CD4-positive, alpha-beta memory T cell (primary cell): ENCODE measurements around the gene ZNF148. TPM values are rescaled to one million over a fixed set of nuclear protein-coding genes. Genes with fewer than 3 reads are reported as not detected.

Experiments used
- CTCF ChIA-PET: fragments of 350-600 bp; sonication (Branson Sonifier 250); formaldehyde crosslinking; loops from one replicate; lab custom pipeline; 2021; ENCODE audit warnings: inconsistent platforms; ENCODE audit not compliant: partially characterized antibody; lab: Charles Lee
- POLR2A ChIA-PET: fragments of 350-600 bp; sonication (Branson Sonifier 250); formaldehyde crosslinking; loops from one replicate; lab custom pipeline; 2021; ENCODE audit not compliant: partially characterized antibody; lab: Charles Lee
- DNase-seq, 5 donors: peaks; one replicate each; pipeline versions ENCODE4 v3.0.0 to v3.0.0-alpha.2; 2020 to 2022; ENCODE audit warnings: mixed read lengths in 1 of 5
- H3K27ac ChIP-seq: one replicate; pipeline ENCODE4 v1.7.0; 2013; ENCODE audit warnings: low read depth, low read length
- H3K27me3 ChIP-seq: 2 replicates; pipeline ENCODE4 v1.7.0; 2013; ENCODE audit warnings: mild to moderate bottlenecking, low read length, moderate library complexity; ENCODE audit not compliant: insufficient read depth
- H3K36me3 ChIP-seq: 2 replicates; pipeline ENCODE4 v1.7.0; 2013; ENCODE audit warnings: mild to moderate bottlenecking, low read length, moderate library complexity; ENCODE audit not compliant: insufficient read depth
- H3K4me1 ChIP-seq: 2 replicates; pipeline ENCODE4 v1.7.0; 2013; ENCODE audit warnings: mild to moderate bottlenecking, low read length, moderate library complexity; ENCODE audit not compliant: insufficient read depth
- H3K4me3 ChIP-seq, 2 donors: one replicate each; pipeline ENCODE4 v1.7.0; 2013; ENCODE audit warnings: low read length in 2 of 2, mild to moderate bottlenecking in 1 of 2
- H3K9me3 ChIP-seq, 2 donors: one replicate each; pipeline ENCODE4 v1.7.0; 2013; ENCODE audit warnings: low read length in 2 of 2, control low read depth in 1 of 2; ENCODE audit not compliant: control insufficient read depth in 1 of 2
- H3K27ac Mint-ChIP-seq, 7 donors: one replicate each; pipeline ENCODE4 v1.8.0; 2020 to 2021; ENCODE audit warnings: mixed read lengths in 7 of 7, mild to moderate bottlenecking in 6 of 7, inconsistent platforms in 3 of 7, moderate library complexity in 3 of 7
- H3K27me3 Mint-ChIP-seq, 2 donors: one replicate each; pipeline ENCODE4 v1.8.0; 2020 to 2021; ENCODE audit warnings: mixed read lengths in 2 of 2
- H3K36me3 Mint-ChIP-seq, 2 donors: one replicate each; pipeline ENCODE4 v1.8.0; 2020 to 2021; ENCODE audit warnings: mixed read lengths in 2 of 2, inconsistent platforms in 1 of 2, mild to moderate bottlenecking in 1 of 2
- H3K4me1 Mint-ChIP-seq, 4 donors: one replicate each; pipeline ENCODE4 v1.8.0; 2020 to 2021; ENCODE audit warnings: mixed read lengths in 4 of 4, mild to moderate bottlenecking in 1 of 4
- H3K4me3 Mint-ChIP-seq, 8 donors: one replicate each; pipeline ENCODE4 v1.8.0; 2020 to 2021; ENCODE audit warnings: mixed read lengths in 8 of 8, mild to moderate bottlenecking in 7 of 8, moderate library complexity in 6 of 8, inconsistent platforms in 3 of 8
- H3K9me3 Mint-ChIP-seq, 8 donors: one replicate each; pipeline ENCODE4 v1.8.0; 2020 to 2021; ENCODE audit warnings: mixed read lengths in 8 of 8, mild to moderate bottlenecking in 5 of 8, inconsistent platforms in 3 of 8, moderate library complexity in 1 of 8
- intact Hi-C: fragments of 100-400 bp; cut with micrococcal nuclease; formaldehyde crosslinking; loops from one replicate; pipeline ENCODE4 v1.15.1; 2023
- polyA plus RNA-seq, 2 donors: library from polyadenylated mRNA; unstranded; fragments of 300-500 nt; fragmentation: Illumina TruSeq; gene quantifications; one replicate each; pipeline ENCODE4 v1.2.3, GENCODE V29; 2021
- total RNA-seq, 2 experiments: library from RNA; stranded (reverse); gene quantifications; one replicate each; pipeline ENCODE4 v1.2.3, GENCODE V29; 2021

ZNF148 gene
- total and polyA plus RNA-seq, 4 experiments from 2014 or later, result 60.6 to 74.7 (median 64.0) TPM

DNA sequence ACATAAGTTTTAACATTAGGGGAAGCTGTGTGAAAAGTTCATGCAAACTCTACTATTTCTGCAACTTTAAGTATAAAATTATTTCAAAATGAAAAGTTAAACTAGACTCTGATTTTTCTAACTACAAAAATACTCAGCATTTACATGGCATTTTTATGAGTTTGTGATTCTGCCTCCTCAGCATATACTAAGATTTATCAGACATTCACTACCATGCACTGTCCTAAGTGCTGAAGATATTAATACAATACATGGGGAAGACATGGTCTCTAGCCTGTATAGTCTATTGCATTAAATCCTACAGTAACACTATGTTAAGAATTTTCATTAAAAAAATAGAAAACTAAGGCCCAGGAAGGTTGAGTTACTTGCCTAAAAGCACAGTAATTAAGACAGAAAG, 80.7 kb downstream of the ZNF148 start:
- Mint-ChIP-seq H3K27ac (no peak overlapping the region), H3K36me3 (peaks cover 17 to 19% of the 10 kb centered on the region in 2 donors), H3K27me3 (no peaks in the 10 kb centered on the region), H3K4me1 (peaks cover 26 to 54% (median 39%) of the 10 kb centered on the region in 4 donors), H3K9me3 (no peaks in the 10 kb centered on the region), H3K4me3 (no peak overlapping the region)
- H3K4me3 ChIP-seq, result no peak overlapping the region
- no peaks in the 10 kb centered on the region for H3K27me3 ChIP-seq
- H3K4me1 ChIP-seq, result no peaks in the 10 kb centered on the region
- H3K27ac ChIP-seq, result no peak overlapping the region
- no peaks in the 10 kb centered on the region for H3K9me3 ChIP-seq
- POLR2A ChIA-PET, result no interaction called here
- no peak for DNase-seq
- CTCF ChIA-PET, result no interaction called here
- no peaks in the 10 kb centered on the region for H3K36me3 ChIP-seq
- intact Hi-C loops, result no loop called here

GRCh38 chr3:125292015-125292414, 83.1 kb downstream of the ZNF148 start:
- no peaks in the 10 kb centered on the region for H3K27me3 Mint-ChIP-seq
- POLR2A ChIA-PET, result no interaction called here
- H3K4me1 ChIP-seq, result no peaks in the 10 kb centered on the region
- peaks cover 24 to 53% (median 36%) of the 10 kb centered on the region in 4 donors for H3K4me1 Mint-ChIP-seq
- intact Hi-C loops, result no loop called here
- H3K27ac ChIP-seq, result no peak overlapping the region
- peaks cover 23 to 33% of the 10 kb centered on the region in 2 donors for H3K36me3 Mint-ChIP-seq
- H3K4me3 Mint-ChIP-seq, result no peak overlapping the region
- no peaks in the 10 kb centered on the region for H3K9me3 Mint-ChIP-seq
- no peaks in the 10 kb centered on the region for H3K27me3 ChIP-seq
- CTCF ChIA-PET, result no interaction called here
- H3K4me3 ChIP-seq, result no peak overlapping the region
- H3K27ac Mint-ChIP-seq, result no peak overlapping the region
- H3K36me3 ChIP-seq, result peaks cover 9% of the 10 kb centered on the region
- no peak for DNase-seq
- no peaks in the 10 kb centered on the region for H3K9me3 ChIP-seq

- H3K4me3 Mint-ChIP-seq, result no peak overlapping the region
- ChIA-PET CTCF (no interaction called here), POLR2A (interaction anchor here (1.0 kb wide), 1 partner anchor 17 kb away, joined by 3 read pairs; no protein-coding TSS in a partner anchor)
- Histone ChIP-seq H3K4me1 (no peaks in the 10 kb centered on the region), H3K27me3 (no peaks in the 10 kb centered on the region), H3K4me3 (no peak overlapping the region), H3K27ac (no peak overlapping the region), H3K9me3 (no peaks in the 10 kb centered on the region), H3K36me3 (peaks cover 9% of the 10 kb centered on the region)
- peaks cover 23 to 37% of the 10 kb centered on the region in 2 donors for H3K36me3 Mint-ChIP-seq
- H3K9me3 Mint-ChIP-seq, result no peaks in the 10 kb centered on the region
- intact Hi-C loops, result no loop called here
- H3K27ac Mint-ChIP-seq, result peak overlapping the region in 1 of 7 donors; percentile 43
- DNase-seq, result no peak
- H3K27me3 Mint-ChIP-seq, result no peaks in the 10 kb centered on the region
- H3K4me1 Mint-ChIP-seq, result peaks cover 26 to 57% (median 38%) of the 10 kb centered on the region in 4 donors
Observed at GRCh38 chr3:125289429-125289981, 85.6 kb downstream of the ZNF148 start.

- Mint-ChIP-seq H3K9me3 (no peaks in the 10 kb centered on the region), H3K27me3 (no peaks in the 10 kb centered on the region), H3K27ac (no peak overlapping the region), H3K36me3 (peaks cover 21 to 40% of the 10 kb centered on the region in 2 donors), H3K4me3 (no peak overlapping the region), H3K4me1 (peaks cover 26 to 59% (median 34%) of the 10 kb centered on the region in 4 donors)
- H3K4me1 ChIP-seq, result no peaks in the 10 kb centered on the region
- H3K9me3 ChIP-seq, result no peaks in the 10 kb centered on the region
- H3K27ac ChIP-seq, result no peak overlapping the region
- no peak overlapping the region for H3K4me3 ChIP-seq
- no peaks in the 10 kb centered on the region for H3K27me3 ChIP-seq
- ChIA-PET CTCF (no interaction called here), POLR2A (no interaction called here)
- peaks cover 9% of the 10 kb centered on the region for H3K36me3 ChIP-seq
- intact Hi-C loops, result no loop called here
- no peak for DNase-seq
Observed at GRCh38 chr3:125287248-125287647, 87.9 kb downstream of the ZNF148 start.

DNA sequence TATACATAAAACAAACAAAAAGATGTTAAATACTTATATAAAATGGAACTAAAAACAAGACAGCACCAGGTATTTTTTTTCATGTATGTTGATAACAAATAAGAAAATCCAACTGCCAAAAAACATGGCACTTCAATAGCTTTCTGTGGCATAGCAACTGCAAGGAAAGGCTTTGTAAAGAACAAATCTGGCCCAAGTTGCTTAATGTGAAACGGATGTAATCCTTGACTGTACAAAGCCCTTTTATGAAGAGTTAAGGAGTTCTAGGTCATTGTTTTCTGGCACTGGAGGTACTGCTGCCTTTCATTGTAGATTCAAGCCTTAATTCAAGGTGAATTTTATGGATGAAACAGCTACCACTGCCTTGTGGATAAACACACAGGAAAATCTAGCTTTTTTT, 93.7 kb downstream of the ZNF148 start:
- Mint-ChIP-seq H3K27me3 (no peaks in the 10 kb centered on the region), H3K36me3 (peaks cover 30 to 43% of the 10 kb centered on the region in 2 donors), H3K4me3 (no peak overlapping the region), H3K9me3 (no peaks in the 10 kb centered on the region), H3K4me1 (peaks cover 10 to 44% (median 17%) of the 10 kb centered on the region in 4 donors), H3K27ac (no peak overlapping the region)
- Histone ChIP-seq H3K4me1 (no peaks in the 10 kb centered on the region), H3K27me3 (no peaks in the 10 kb centered on the region), H3K27ac (no peak overlapping the region), H3K36me3 (no peaks in the 10 kb centered on the region), H3K9me3 (no peaks in the 10 kb centered on the region), H3K4me3 (no peak overlapping the region)
- ChIA-PET CTCF (no interaction called here), POLR2A (interaction anchor here (0.6 kb wide), 1 partner anchor 26 kb away, joined by 3 read pairs; no protein-coding TSS in a partner anchor)
- intact Hi-C loops, result no loop called here
- no peak for DNase-seq

GRCh38 chr3:125280668-125281361, 94.3 kb downstream of the ZNF148 start:
- H3K4me3 ChIP-seq, result no peak overlapping the region
- intact Hi-C loops, result no loop called here
- POLR2A ChIA-PET, result interaction anchor here (0.6 kb wide), 1 partner anchor 27 kb away, joined by 3 read pairs; no protein-coding TSS in a partner anchor
- DNase-seq, result no peak
- H3K27me3 Mint-ChIP-seq, result no peaks in the 10 kb centered on the region
- no peak overlapping the region for H3K27ac ChIP-seq
- no peaks in the 10 kb centered on the region for H3K9me3 Mint-ChIP-seq
- no peak overlapping the region for H3K27ac Mint-ChIP-seq
- no peaks in the 10 kb centered on the region for H3K27me3 ChIP-seq
- H3K36me3 Mint-ChIP-seq, result peaks cover 34 to 42% of the 10 kb centered on the region in 2 donors
- peaks cover 10 to 39% (median 16%) of the 10 kb centered on the region in 4 donors for H3K4me1 Mint-ChIP-seq
- H3K4me3 Mint-ChIP-seq, result no peak overlapping the region
- H3K4me1 ChIP-seq, result no peaks in the 10 kb centered on the region
- H3K36me3 ChIP-seq, result no peaks in the 10 kb centered on the region
- H3K9me3 ChIP-seq, result no peaks in the 10 kb centered on the region
- CTCF ChIA-PET, result no interaction called here

- no peaks in the 10 kb centered on the region for H3K27me3 Mint-ChIP-seq
- no peak overlapping the region for H3K27ac ChIP-seq
- no peaks in the 10 kb centered on the region for H3K36me3 ChIP-seq
- peaks cover 4 to 18% (median 7%) of the 10 kb centered on the region in 4 donors for H3K4me1 Mint-ChIP-seq
- POLR2A ChIA-PET, result no interaction called here
- no peak overlapping the region for H3K4me3 ChIP-seq
- CTCF ChIA-PET, result no interaction called here
- H3K27ac Mint-ChIP-seq, result peak overlapping the region in 4 of 7 donors; percentile 0 to 77 (median 61)
- intact Hi-C loops, result no loop called here
- no peaks in the 10 kb centered on the region for H3K9me3 ChIP-seq
- no peaks in the 10 kb centered on the region for H3K4me1 ChIP-seq
- H3K36me3 Mint-ChIP-seq, result peaks cover 33 to 49% of the 10 kb centered on the region in 2 donors
- H3K9me3 Mint-ChIP-seq, result no peaks in the 10 kb centered on the region
- no peak overlapping the region for H3K4me3 Mint-ChIP-seq
- DNase-seq, result no peak
- H3K27me3 ChIP-seq, result no peaks in the 10 kb centered on the region
Observed at GRCh38 chr3:125278155-125278554, 97.0 kb downstream of the ZNF148 start.
